Stomach (tissue), 4 donors: ENCODE results near the gene IRF4.

Experiments used
- CTCF ChIP-seq, 7 experiments: fragments of 450-650 bp in 4 of 7; fragments of 200-600 bp in 3 of 7; sonication (generic) in 3 of 7; IDR thresholded peaks; one replicate each; pipeline ENCODE4 v1.5.1; 2016 to 2019; ENCODE audit warnings: antibody characterized with exemption in 7 of 7, control low read depth in 2 of 7, mild to moderate bottlenecking in 1 of 7
- POLR2A ChIP-seq, 4 donors: fragments of 450-650 bp; IDR thresholded peaks; one replicate each; pipeline ENCODE4 v1.6.1; 2016; ENCODE audit warnings: antibody characterized with exemption in 4 of 4, control low read depth in 2 of 4, mild to moderate bottlenecking in 1 of 4, moderate library complexity in 1 of 4
- POLR2AphosphoS5 ChIP-seq, 3 donors: sonication (generic); formaldehyde crosslinking; IDR thresholded peaks; one replicate each; pipeline ENCODE4 v1.6.1; 2016; ENCODE audit warnings: antibody characterized with exemption in 3 of 3

- TF ChIP-seq CTCF (IDR thresholded peaks at IDR 0.05), result no peak
- TF ChIP-seq POLR2A (IDR thresholded peaks at IDR 0.05), result no peak
- no peak for TF ChIP-seq POLR2AphosphoS5 (IDR thresholded peaks at IDR 0.05)
Measured at GRCh38 chr6:441126-441920, 49.8 kb downstream of the IRF4 start.
